Colonic mucosa (tissue), 4 donors: Measurements from ENCODE around the gene HGD. TPM values are rescaled to one million over a fixed set of nuclear protein-coding genes. Genes with fewer than 3 reads are reported as not detected.

Experiments
- DNase-seq: peaks from one replicate; pipeline ENCODE4 v3.0.0-alpha.2; 2020
- H3K27ac ChIP-seq: fragments of 200-600 bp; one replicate; pipeline ENCODE4 v1.8.0; 2021
- H3K27me3 ChIP-seq: fragments of 200-600 bp; one replicate; pipeline ENCODE4 v1.8.0; 2021
- H3K36me3 ChIP-seq: fragments of 200-600 bp; one replicate; pipeline ENCODE4 v1.8.0; 2021
- H3K4me1 ChIP-seq: fragments of 200-600 bp; one replicate; pipeline ENCODE4 v1.8.0; 2021; ENCODE audit warnings: mild to moderate bottlenecking
- H3K4me3 ChIP-seq: fragments of 200-600 bp; one replicate; pipeline ENCODE4 v1.8.0; 2021
- H3K9ac ChIP-seq, 2 donors: one replicate each; pipeline ENCODE4 v1.7.0; 2013; ENCODE audit warnings: control low read depth in 2 of 2, low read depth in 2 of 2, low read length in 2 of 2
- H3K9me3 ChIP-seq: fragments of 200-600 bp; one replicate; pipeline ENCODE4 v1.8.0; 2021
- CTCF ChIP-seq: fragments of 200-600 bp; IDR thresholded peaks from one replicate; pipeline ENCODE4 v1.8.0; 2022; ENCODE audit warnings: antibody characterized with exemption, mild to moderate bottlenecking
- intact Hi-C: fragments of 100-400 bp; cut with DNase I; formaldehyde crosslinking; loops from one replicate; pipeline ENCODE4 v1.14.1; 2022
- total RNA-seq, 2 donors: library from RNA; stranded (reverse); fragmentation: NEBNext Ultra II Directional in 1 of 2; extraction: Animal tissue kit (Norgen Biotek cat#: 25700) in 1 of 2; gene quantifications; one replicate each; pipeline ENCODE4 v1.2.1, GENCODE V29; 2021
- donor health status: healthy.
- donor health status: DM: no; HTN: no; CAD: no.
- donor health status: DM: no; HTN: no; CAD: no.

Gene HGD
- total RNA-seq, 2 donors from 2014 or later = 37.6 to 48.5 TPM

- Histone ChIP-seq H3K4me3 (no peak overlapping the region), H3K36me3 (no peaks in the 10 kb centered on the region), H3K9me3 (no peaks in the 10 kb centered on the region), H3K4me1 (no peaks in the 10 kb centered on the region), H3K27ac (no peak overlapping the region), H3K9ac (no peak overlapping the region), H3K27me3 (no peaks in the 10 kb centered on the region)
- intact Hi-C loops = no loop called here
- DNase-seq = no peak
- TF ChIP-seq CTCF = no peak
These were observed 77.3 kb downstream of the HGD start for GRCh38 chr3:120604784-120605183.

GRCh38 chr3:120604382-120604781 is 77.7 kb downstream of the HGD start:
- Histone ChIP-seq H3K4me3 (no peak overlapping the region), H3K27me3 (no peaks in the 10 kb centered on the region), H3K36me3 (no peaks in the 10 kb centered on the region), H3K9me3 (no peaks in the 10 kb centered on the region), H3K9ac (no peak overlapping the region), H3K27ac (no peak overlapping the region), H3K4me1 (no peaks in the 10 kb centered on the region)
- TF ChIP-seq CTCF = no peak
- no peak for DNase-seq
- intact Hi-C loops = no loop called here

- no peak for DNase-seq
- no peaks in the 10 kb centered on the region for H3K36me3 ChIP-seq
These were observed 79.4 kb downstream of the HGD start for GRCh38 chr3:120602682-120603081.

GRCh38 chr3:120601554-120601953 is 80.5 kb downstream of the HGD start:
- Histone ChIP-seq H3K4me3 (no peak overlapping the region), H3K27me3 (no peaks in the 10 kb centered on the region), H3K4me1 (peaks cover 9% of the 10 kb centered on the region), H3K27ac (no peak overlapping the region), H3K36me3 (no peaks in the 10 kb centered on the region), H3K9me3 (no peaks in the 10 kb centered on the region), H3K9ac (no peak overlapping the region)
- no peak for TF ChIP-seq CTCF
- intact Hi-C loops = no loop called here
- DNase-seq = no peak

More at GRCh38 chr3:120602682-120603081, 79.4 kb downstream of the HGD start:
- no peak for TF ChIP-seq CTCF
- Histone ChIP-seq H3K27ac (no peak overlapping the region), H3K9ac (no peak overlapping the region), H3K4me3 (no peak overlapping the region), H3K27me3 (no peaks in the 10 kb centered on the region), H3K9me3 (no peaks in the 10 kb centered on the region), H3K4me1 (peaks cover under 1% of the 10 kb centered on the region)
- intact Hi-C loops = no loop called here

GRCh38 chr3:120599211-120599610 is 82.8 kb downstream of the HGD start:
- Histone ChIP-seq H3K36me3 (no peaks in the 10 kb centered on the region), H3K9ac (no peak overlapping the region), H3K27me3 (no peaks in the 10 kb centered on the region), H3K4me1 (peaks cover 9% of the 10 kb centered on the region), H3K9me3 (no peaks in the 10 kb centered on the region), H3K27ac (no peak overlapping the region), H3K4me3 (no peak overlapping the region)
- intact Hi-C loops = loop anchor here (5.0 kb wide), 1 partner anchor 143 kb away; the partner anchor contains the start of genes GTF2E1 and RABL3
- no peak for DNase-seq
- TF ChIP-seq CTCF = no peak
